ENCODE measurements around the gene CFAP77.

The CFAP77 gene

GRCh38 chr9:132520612-132521011 is 110.6 kb downstream of the CFAP77 start:
- DNase-seq = no peak

- DNase-seq = no peak
Measured at GRCh38 chr9:132525308-132526023, 115.5 kb downstream of the CFAP77 start.

- DNase-seq = no peak
Measured at GRCh38 chr9:132531195-132531594, 121.2 kb downstream of the CFAP77 start.

- no peak for DNase-seq
Measured at GRCh38 chr9:132531710-132532570, 121.9 kb downstream of the CFAP77 start.

- DNase-seq = no peak
Measured at GRCh38 chr9:132534832-132535231, 124.8 kb downstream of the CFAP77 start.

- no peak for DNase-seq
Measured at GRCh38 chr9:132536124-132536523, 126.1 kb downstream of the CFAP77 start.

GRCh38 chr9:132537352-132537751 is 127.3 kb downstream of the CFAP77 start:
- no peak for DNase-seq

- no peak for DNase-seq
Measured at GRCh38 chr9:132538071-132538470, 128.1 kb downstream of the CFAP77 start.

- no peak for DNase-seq
Measured at GRCh38 chr9:132539096-132539495, 129.1 kb downstream of the CFAP77 start.

- no peak for DNase-seq
Measured at GRCh38 chr9:132541051-132541450, 131.0 kb downstream of the CFAP77 start.

GRCh38 chr9:132541870-132542830 is 132.1 kb downstream of the CFAP77 start:
- no peak for DNase-seq

GRCh38 chr9:132543251-132543650 is 133.2 kb downstream of the CFAP77 start:
- no peak for DNase-seq

- no peak for DNase-seq
Measured at GRCh38 chr9:132543960-132544359, 133.9 kb downstream of the CFAP77 start.

GRCh38 chr9:132545578-132545977 is 135.6 kb downstream of the CFAP77 start:
- DNase-seq = no peak

GRCh38 chr9:132546148-132547051 is 136.4 kb downstream of the CFAP77 start:
- peak; percentile 54 for DNase-seq

GRCh38 chr9:132547052-132547431 is 137.0 kb downstream of the CFAP77 start:
- DNase-seq = no peak

- no peak for DNase-seq
Measured at GRCh38 chr9:132547436-132547835, 137.4 kb downstream of the CFAP77 start.

GRCh38 chr9:132547976-132548730 is 138.1 kb downstream of the CFAP77 start:
- no peak for DNase-seq

- DNase-seq = peak; percentile 18
Measured at GRCh38 chr9:132548751-132549640, 139.0 kb downstream of the CFAP77 start.

GRCh38 chr9:132551556-132551955 is 141.5 kb downstream of the CFAP77 start:
- DNase-seq = no peak
